Fibroblast of lung (primary cell): ENCODE data around the gene ACCS. TPM values are rescaled to one million over a fixed set of nuclear protein-coding genes. Genes with fewer than 3 reads are reported as not detected.

ENCODE experiments used
- DNase-seq, 2 donors: peaks; one replicate each; pipeline versions ENCODE4 v3.0.0 to v3.0.0-alpha.2; 2010; ENCODE audit warnings: low read depth in 2 of 2
- H2AFZ ChIP-seq: 2 replicates; pipeline ENCODE4 v1.5.1; 2012; ENCODE audit warnings: low read length, control low read depth, inconsistent platforms
- H3K27ac ChIP-seq: 2 replicates; pipeline ENCODE4 v1.5.1; 2011; ENCODE audit warnings: low read length, control low read depth; ENCODE audit not compliant: insufficient read depth
- H3K27me3 ChIP-seq: 2 replicates; pipeline ENCODE4 v1.5.1; 2011; ENCODE audit warnings: mild to moderate bottlenecking, low read length; ENCODE audit not compliant: control insufficient read depth, insufficient read depth
- H3K36me3 ChIP-seq: 2 replicates; pipeline ENCODE4 v1.5.1; 2011; ENCODE audit warnings: low read length; ENCODE audit not compliant: control insufficient read depth, insufficient read depth
- H3K4me1 ChIP-seq: 2 replicates; pipeline ENCODE4 v1.5.1; 2011; ENCODE audit warnings: low read length; ENCODE audit not compliant: control insufficient read depth, insufficient read depth; ENCODE audit errors: extremely low read depth
- H3K4me2 ChIP-seq: 2 replicates; pipeline ENCODE4 v1.5.1; 2011; ENCODE audit warnings: low read length, control low read depth; ENCODE audit not compliant: insufficient read depth; ENCODE audit errors: extremely low read depth
- H3K4me3 ChIP-seq, 4 experiments: fragments of 200-600 bp in 1 of 4; sonication (generic) in 1 of 4; replicated peaks in 1 of 4; 2 replicates each; pipeline ENCODE4 v1.5.1; 2011 to 2016; ENCODE audit warnings: low read length in 4 of 4, low read depth in 3 of 4, mild to moderate bottlenecking in 3 of 4, control low read depth in 2 of 4, inconsistent platforms in 1 of 4, mixed read lengths in 1 of 4; ENCODE audit not compliant: insufficient read depth in 1 of 4; ENCODE audit errors: control extremely low read depth in 1 of 4
- H3K79me2 ChIP-seq: 2 replicates; pipeline ENCODE4 v1.5.1; 2012; ENCODE audit warnings: mild to moderate bottlenecking, low read length, inconsistent platforms; ENCODE audit not compliant: control insufficient read depth, insufficient read depth
- H3K9ac ChIP-seq: 2 replicates; pipeline ENCODE4 v1.5.1; 2011; ENCODE audit warnings: mild to moderate bottlenecking, low read length, control low read depth; ENCODE audit not compliant: insufficient read depth
- H3K9me3 ChIP-seq: 2 replicates; pipeline ENCODE4 v1.5.1; 2012; ENCODE audit warnings: low read depth, low read length; ENCODE audit not compliant: control insufficient read depth, insufficient read depth
- H4K20me1 ChIP-seq: 2 replicates; pipeline ENCODE4 v1.5.1; 2011; ENCODE audit warnings: low read length; ENCODE audit not compliant: control insufficient read depth, insufficient read depth; ENCODE audit errors: extremely low read depth
- CTCF ChIP-seq, 2 donors: IDR thresholded peaks in 1 of 2; conservative IDR thresholded peaks in 1 of 2; 1 replicate in 1 of 2; 2 replicates in 1 of 2; pipeline ENCODE4 v1.5.1; 2011 to 2012; ENCODE audit warnings: low read length in 2 of 2, control low read depth in 1 of 2, inconsistent platforms in 1 of 2, low read depth in 1 of 2, mild to moderate bottlenecking in 1 of 2
- EZH2 ChIP-seq: IDR thresholded peaks from 2 replicates; pipeline ENCODE4 v1.5.1; 2012; ENCODE audit warnings: low read length, control low read depth, mild to moderate bottlenecking; ENCODE audit errors: missing control alignments
- polyA plus RNA-seq, 2 donors: library from polyadenylated mRNA; depleted of rRNA in 1 of 2; stranded (reverse) in 1 of 2; unstranded in 1 of 2; fragments of >200 nt; gene quantifications; 2 replicates each; pipeline ENCODE4 v1.2.1, GENCODE V29; 2011 to 2012; ENCODE audit warnings: missing spikeins in 1 of 2
- total RNA-seq: library from RNA; depleted of rRNA; stranded (reverse); fragments of >200 nt; gene quantifications from 2 replicates; pipeline ENCODE4 v1.2.1, GENCODE V29; 2014

The ACCS gene
- total and polyA plus RNA-seq, 2 donors (not counting 1 experiment from before 2014, with no cell fraction given): 13.7 to 14.2 TPM

GRCh38 chr11:44080951-44081350, 14.9 kb downstream of the ACCS start:
- H3K9ac ChIP-seq: no peak overlapping the region
- no peak for DNase-seq
- H3K4me3 ChIP-seq: no peak overlapping the region
- no peaks in the 10 kb centered on the region for H3K9me3 ChIP-seq
- no peak overlapping the region for H3K4me2 ChIP-seq
- no peak overlapping the region for H3K27ac ChIP-seq
- no peaks in the 10 kb centered on the region for H3K79me2 ChIP-seq
- H3K4me1 ChIP-seq: no peaks in the 10 kb centered on the region
- H3K36me3 ChIP-seq: no peaks in the 10 kb centered on the region
- no peaks in the 10 kb centered on the region for H4K20me1 ChIP-seq
- no peaks in the 10 kb centered on the region for H3K27me3 ChIP-seq
- H2AFZ ChIP-seq: no peak overlapping the region
- TF ChIP-seq CTCF (conservative IDR thresholded peaks at IDR 0.05 in 1 of 2, IDR thresholded peaks at IDR 0.05 in 1 of 2; ENCODE audit: low read depth in 1 of 2, low read length in 2 of 2) (no peak), EZH2 (no peak)

- no peak for TF ChIP-seq CTCF (conservative IDR thresholded peaks at IDR 0.05 in 1 of 2, IDR thresholded peaks at IDR 0.05 in 1 of 2; ENCODE audit: low read depth in 1 of 2, low read length in 2 of 2)
- no peak for TF ChIP-seq EZH2
- no peak for DNase-seq
- Histone ChIP-seq H3K4me2 (no peak overlapping the region), H3K9me3 (no peaks in the 10 kb centered on the region), H3K4me1 (no peaks in the 10 kb centered on the region), H3K9ac (no peak overlapping the region), H2AFZ (no peak overlapping the region), H3K36me3 (no peaks in the 10 kb centered on the region), H3K27ac (no peak overlapping the region), H3K79me2 (no peaks in the 10 kb centered on the region), H4K20me1 (no peaks in the 10 kb centered on the region), H3K4me3 (no peak overlapping the region), H3K27me3 (no peaks in the 10 kb centered on the region)
Observed at GRCh38 chr11:44082645-44083044, 16.6 kb downstream of the ACCS start.

GRCh38 chr11:44083433-44083832, 17.4 kb downstream of the ACCS start:
- Histone ChIP-seq H3K79me2 (no peaks in the 10 kb centered on the region), H3K27me3 (no peaks in the 10 kb centered on the region), H3K9ac (no peak overlapping the region), H3K9me3 (no peaks in the 10 kb centered on the region), H3K27ac (no peak overlapping the region), H3K4me3 (no peak overlapping the region), H3K4me1 (no peaks in the 10 kb centered on the region), H4K20me1 (no peaks in the 10 kb centered on the region), H3K4me2 (no peak overlapping the region), H2AFZ (no peak overlapping the region), H3K36me3 (no peaks in the 10 kb centered on the region)
- TF ChIP-seq CTCF (conservative IDR thresholded peaks at IDR 0.05 in 1 of 2, IDR thresholded peaks at IDR 0.05 in 1 of 2; ENCODE audit: low read depth in 1 of 2, low read length in 2 of 2) (no peak), EZH2 (no peak)
- DNase-seq: no peak
